ENCODE data around the gene TMEM132E. TPM values are rescaled to one million over a fixed set of nuclear protein-coding genes. Genes with fewer than 3 reads are reported as not detected.

The TMEM132E gene
- total RNA-seq, 1 donor from 2014 or later = 3.6 TPM

DNA sequence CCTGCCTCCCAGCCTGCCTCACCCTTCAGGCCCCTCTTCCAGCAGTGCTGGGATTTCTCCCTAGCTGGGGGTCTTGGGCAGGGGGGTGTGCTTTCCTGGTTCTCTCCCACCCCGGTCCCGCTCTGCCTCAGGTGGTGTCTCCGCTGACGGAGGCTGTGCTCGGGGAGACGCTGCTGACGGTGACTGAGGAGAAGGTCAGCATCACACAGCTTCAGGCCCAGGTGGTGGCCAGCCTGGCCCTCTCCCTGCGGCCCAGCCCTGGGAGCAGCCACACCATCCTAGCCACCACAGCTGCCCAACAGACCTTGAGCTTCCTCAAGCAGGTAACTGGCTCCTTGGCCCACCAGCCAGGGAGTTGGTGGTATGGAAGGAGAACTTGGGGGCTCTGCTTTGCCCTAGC is 56.5 kb downstream of the TMEM132E start:
- H3K27ac Mint-ChIP-seq (ENCODE audit: unreplicated experiment) = no peak overlapping the region
- peaks cover 45% of the 10 kb centered on the region for H3K27me3 Mint-ChIP-seq (ENCODE audit: low read depth)
- H3K4me3 Mint-ChIP-seq = no peak overlapping the region
- no peak for TF ChIP-seq CTCF (conservative IDR thresholded peaks at IDR 0.05)
- H3K9me3 Mint-ChIP-seq = no peaks in the 10 kb centered on the region
- no peaks in the 10 kb centered on the region for H3K36me3 Mint-ChIP-seq (ENCODE audit: low read depth)
- H3K4me1 Mint-ChIP-seq = no peaks in the 10 kb centered on the region
- DNase-seq (ENCODE audit: low read depth, low spot score) = no peak

- H3K4me3 Mint-ChIP-seq = no peak overlapping the region
- H3K9me3 Mint-ChIP-seq = no peaks in the 10 kb centered on the region
- no peak for DNase-seq (ENCODE audit: low read depth, low spot score)
- TF ChIP-seq CTCF (conservative IDR thresholded peaks at IDR 0.05) = no peak
- H3K36me3 Mint-ChIP-seq (ENCODE audit: low read depth) = no peaks in the 10 kb centered on the region
- peaks cover 45% of the 10 kb centered on the region for H3K27me3 Mint-ChIP-seq (ENCODE audit: low read depth)
- H3K4me1 Mint-ChIP-seq = no peaks in the 10 kb centered on the region
- H3K27ac Mint-ChIP-seq (ENCODE audit: unreplicated experiment) = no peak overlapping the region
Measured at GRCh38 chr17:34637041-34637547, 57.7 kb downstream of the TMEM132E start.

- H3K9me3 Mint-ChIP-seq = no peaks in the 10 kb centered on the region
- no peak overlapping the region for H3K27ac Mint-ChIP-seq (ENCODE audit: unreplicated experiment)
- peak; percentile 84 for TF ChIP-seq CTCF (conservative IDR thresholded peaks at IDR 0.05)
- H3K36me3 Mint-ChIP-seq (ENCODE audit: low read depth) = no peaks in the 10 kb centered on the region
- H3K4me3 Mint-ChIP-seq = no peak overlapping the region
- DNase-seq (ENCODE audit: low read depth, low spot score) = peak; percentile 89
- H3K4me1 Mint-ChIP-seq = no peaks in the 10 kb centered on the region
- peaks cover 42% of the 10 kb centered on the region for H3K27me3 Mint-ChIP-seq (ENCODE audit: low read depth)
Measured at GRCh38 chr17:34637548-34638525, 58.5 kb downstream of the TMEM132E start.

DNA sequence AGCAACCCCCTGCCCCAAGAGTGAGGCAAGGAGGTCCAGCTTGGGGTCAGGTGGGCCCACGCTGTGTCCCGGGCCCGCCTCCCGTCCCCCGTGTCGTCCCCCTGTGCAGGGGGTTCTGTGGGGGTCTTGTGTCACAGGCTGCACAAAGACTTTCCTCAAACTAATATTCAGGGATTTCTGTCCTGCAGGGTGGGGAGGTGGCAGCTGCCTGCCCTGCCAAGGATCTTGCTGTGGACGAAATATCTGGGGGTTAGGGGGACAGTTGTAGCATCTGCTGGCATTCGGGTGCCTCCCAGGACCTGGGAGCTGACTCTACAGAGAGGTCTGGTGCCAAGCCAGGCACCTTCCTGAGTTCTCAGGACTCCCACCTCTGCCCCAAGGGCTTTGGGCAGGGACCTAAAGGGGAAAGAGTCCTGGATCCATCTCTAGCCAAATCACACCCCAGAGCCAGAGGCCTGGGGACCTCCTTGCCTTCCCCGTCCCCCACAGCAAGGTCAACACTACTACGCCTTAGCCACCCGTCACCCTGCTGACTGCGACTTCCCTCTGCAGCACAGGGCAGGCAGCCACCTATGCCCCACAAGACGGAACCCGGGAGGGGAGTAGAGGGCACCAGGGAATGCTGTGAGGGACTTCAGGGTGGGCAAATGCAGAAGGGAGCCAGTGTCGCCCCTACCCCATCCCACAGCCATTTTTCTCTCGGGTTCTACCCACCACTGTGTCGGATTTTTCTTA is 59.3 kb downstream of the TMEM132E start:
- H3K36me3 Mint-ChIP-seq (ENCODE audit: low read depth) = no peaks in the 10 kb centered on the region
- no peak for TF ChIP-seq CTCF (conservative IDR thresholded peaks at IDR 0.05)
- no peaks in the 10 kb centered on the region for H3K4me1 Mint-ChIP-seq
- no peak overlapping the region for H3K4me3 Mint-ChIP-seq
- H3K9me3 Mint-ChIP-seq = no peaks in the 10 kb centered on the region
- DNase-seq (ENCODE audit: low read depth, low spot score) = no peak
- H3K27me3 Mint-ChIP-seq (ENCODE audit: low read depth) = peaks cover 36% of the 10 kb centered on the region
- H3K27ac Mint-ChIP-seq (ENCODE audit: unreplicated experiment) = no peak overlapping the region

- H3K36me3 Mint-ChIP-seq (ENCODE audit: low read depth) = no peaks in the 10 kb centered on the region
- no peaks in the 10 kb centered on the region for H3K9me3 Mint-ChIP-seq
- no peak for TF ChIP-seq CTCF (conservative IDR thresholded peaks at IDR 0.05)
- H3K4me3 Mint-ChIP-seq = no peak overlapping the region
- no peak for DNase-seq (ENCODE audit: low read depth, low spot score)
- H3K4me1 Mint-ChIP-seq = peaks cover 6% of the 10 kb centered on the region
- no peak overlapping the region for H3K27ac Mint-ChIP-seq (ENCODE audit: unreplicated experiment)
- H3K27me3 Mint-ChIP-seq (ENCODE audit: low read depth) = peaks cover 36% of the 10 kb centered on the region
Measured at GRCh38 chr17:34639706-34640425, 60.5 kb downstream of the TMEM132E start.

Data from neural crest cell (in vitro differentiated cells).